HepG2 (cell line): ENCODE measurements around the gene TLE5. TPM values are rescaled to one million over a fixed set of nuclear protein-coding genes. Genes with fewer than 3 reads are reported as not detected.
A peak's percentile ranks its signal among the peaks of the same experiment; 100 is the strongest.

Experiments
- CCAR2 ChIP-seq: fragments of 200-400 bp; formaldehyde crosslinking; optimal IDR thresholded peaks from 2 replicates; pipeline ENCODE3; 2018; ENCODE audit warnings: low read depth, mild to moderate bottlenecking, low read length, moderate library complexity
- FOXC1 ChIP-seq: sonication (generic); formaldehyde crosslinking; IDR thresholded peaks from 2 replicates; pipeline ENCODE4 v1.8.0; 2022; ENCODE audit warnings: mild to moderate bottlenecking, missing genetic modification reagents, borderline replicate concordance
- GATA4 ChIP-seq: sonication (generic); IDR thresholded peaks from 2 replicates; pipeline ENCODE4 v1.6.1; 2016; ENCODE audit warnings: antibody characterized with exemption, low read depth, borderline replicate concordance
- GATAD1 ChIP-seq: IDR thresholded peaks from 2 replicates; pipeline ENCODE4 v1.6.1; 2016; ENCODE audit warnings: missing genetic modification reagents, missing compliant biosample characterization
- GATAD2A ChIP-seq: IDR thresholded peaks from 2 replicates; pipeline ENCODE4 v1.6.1; 2016
- HNRNPH1 ChIP-seq: fragments of 200-400 bp; formaldehyde crosslinking; optimal IDR thresholded peaks from 2 replicates; pipeline ENCODE3; 2017; ENCODE audit warnings: mild to moderate bottlenecking, low read depth, low read length
- KLF11 ChIP-seq: IDR thresholded peaks from 2 replicates; pipeline ENCODE4 v1.6.1; 2016; ENCODE audit warnings: missing compliant biosample characterization
- MTA3 ChIP-seq: sonication (generic); formaldehyde crosslinking; IDR thresholded peaks from 2 replicates; pipeline ENCODE4 v1.4.0; 2020; ENCODE audit warnings: missing genetic modification reagents
- NCOA2 ChIP-seq: sonication (generic); formaldehyde crosslinking; IDR thresholded peaks from 2 replicates; pipeline ENCODE4 v1.8.0; 2022; ENCODE audit warnings: inconsistent platforms
- NFYC ChIP-seq: IDR thresholded peaks from 2 replicates; pipeline ENCODE4 v1.6.1; 2016; ENCODE audit warnings: missing genetic modification reagents, missing compliant biosample characterization
- NR2F6 ChIP-seq, 2 experiments: IDR thresholded peaks; 2 replicates each; pipeline ENCODE4 v1.6.1; 2016; ENCODE audit warnings: antibody characterized with exemption in 1 of 2, mild to moderate bottlenecking in 1 of 2
- PHF5A ChIP-seq: IDR thresholded peaks from one replicate; pipeline ENCODE4 v1.6.1; 2018; ENCODE audit warnings: low read depth, missing genetic modification reagents; ENCODE audit not compliant: unreplicated experiment
- PRMT3 ChIP-seq: sonication (generic); formaldehyde crosslinking; IDR thresholded peaks from 2 replicates; pipeline ENCODE4 v1.8.1; 2022; ENCODE audit warnings: low read depth, mild to moderate bottlenecking, moderate library complexity, missing genetic modification reagents, borderline replicate concordance
- SIX1 ChIP-seq: sonication (generic); formaldehyde crosslinking; IDR thresholded peaks from 2 replicates; pipeline ENCODE4 v1.4.0; 2020; ENCODE audit warnings: missing genetic modification reagents, borderline replicate concordance
- SMYD3 ChIP-seq: sonication (generic); formaldehyde crosslinking; IDR thresholded peaks from 2 replicates; pipeline ENCODE4 v1.8.1; 2023; ENCODE audit warnings: mild to moderate bottlenecking, missing genetic modification reagents
- YEATS2 ChIP-seq: sonication (generic); formaldehyde crosslinking; IDR thresholded peaks from 2 replicates; pipeline ENCODE4 v1.4.0; 2020; ENCODE audit warnings: missing genetic modification reagents, borderline replicate concordance
- ZBTB42 ChIP-seq: sonication (generic); formaldehyde crosslinking; IDR thresholded peaks from 2 replicates; pipeline ENCODE4 v1.5.0; 2020; ENCODE audit warnings: mild to moderate bottlenecking, missing genetic modification reagents
- ZBTB44 ChIP-seq: sonication (generic); formaldehyde crosslinking; IDR thresholded peaks from 2 replicates; pipeline ENCODE4 v1.4.0; 2020; ENCODE audit warnings: missing genetic modification reagents
- ZBTB8A ChIP-seq: sonication (generic); formaldehyde crosslinking; IDR thresholded peaks from 2 replicates; pipeline ENCODE4 v1.4.0; 2020; ENCODE audit warnings: mild to moderate bottlenecking, low read depth, missing genetic modification reagents, borderline replicate concordance
- ZNF12 ChIP-seq: sonication (generic); formaldehyde crosslinking; IDR thresholded peaks from 2 replicates; pipeline ENCODE4 v1.5.0; 2020; ENCODE audit warnings: missing genetic modification reagents
- ZNF354B ChIP-seq: sonication (generic); formaldehyde crosslinking; IDR thresholded peaks from 2 replicates; pipeline ENCODE4 v1.8.0; 2022; ENCODE audit warnings: mild to moderate bottlenecking, missing genetic modification reagents
- ZNF572 ChIP-seq: sonication (generic); formaldehyde crosslinking; IDR thresholded peaks from 2 replicates; pipeline ENCODE4 v1.5.1; 2020; ENCODE audit warnings: mild to moderate bottlenecking, missing genetic modification reagents
- ZNF580 ChIP-seq: IDR thresholded peaks from 2 replicates; pipeline ENCODE4 v1.6.1; 2016; ENCODE audit warnings: low read depth, borderline replicate concordance
- ZNF687 ChIP-seq: sonication (generic); formaldehyde crosslinking; IDR thresholded peaks from 2 replicates; pipeline ENCODE4 v1.5.1; 2020; ENCODE audit warnings: mild to moderate bottlenecking, missing genetic modification reagents, moderate library complexity
- ZNF746 ChIP-seq: sonication (generic); formaldehyde crosslinking; IDR thresholded peaks from 2 replicates; pipeline ENCODE4 v1.8.0; 2022; ENCODE audit warnings: mild to moderate bottlenecking, missing genetic modification reagents
- ZSCAN25 ChIP-seq: sonication (generic); formaldehyde crosslinking; IDR thresholded peaks from 2 replicates; pipeline ENCODE4 v1.8.0; 2022; ENCODE audit warnings: mild to moderate bottlenecking, missing genetic modification reagents
- polyA plus RNA-seq, 8 experiments: library from polyadenylated mRNA; depleted of rRNA in 3 of 8; stranded (reverse) in 7 of 8; unstranded in 1 of 8; fragments of >200 nt; fragmentation: Illumina TruSeq in 4 of 8; extraction: Trizol in 4 of 8; gene quantifications; 2 replicates each; pipeline versions ENCODE4 v1.2.1 to v1.2.3, GENCODE V29; 2011 to 2016; ENCODE audit warnings: low read depth in 4 of 8, missing spikeins in 1 of 8, mixed read lengths in 1 of 8; ENCODE audit not compliant: insufficient read depth in 1 of 8
- total RNA-seq, 5 experiments: library from RNA; depleted of rRNA; stranded (reverse); fragments of >200 nt; fragmentation: Illumina TruSeq; extraction: Trizol; gene quantifications; 2 replicates each; pipeline ENCODE4 v1.2.3, GENCODE V29; 2016; ENCODE audit warnings: low read depth in 1 of 5

Gene TLE5
- total and polyA plus RNA-seq, 2 of the 13 experiments (the other 11 are each of a cell fraction or from before 2014, with no cell fraction given) = 62.8 to 189 TPM

GRCh38 chr19:3065675-3066357 lies 3.5 kb upstream of the TLE5 start (continued):
- TF ChIP-seq NR2F6 (IDR thresholded peaks at IDR 0.05) (peak; percentile 29), NR2F6 (CRISPR knock-in tag; IDR thresholded peaks at IDR 0.05) (peak; percentile 32; the same call in 1 of the 2 replicates), SIX1 (CRISPR knock-in tag) (peak; percentile 51; the same call in 1 of the 2 replicates), ZNF580 (CRISPR knock-in tag) (peak; percentile 94), GATAD2A (CRISPR knock-in tag) (peak; percentile 92), ZBTB8A (0 out of 2 replicates have a peak, but pooled peaks have one; percentile 27), SMYD3 (peak; percentile 74; the same call in 1 of the 2 replicates), NCOA2 (CRISPR knock-in tag) (peak; percentile 83), ZBTB44 (CRISPR knock-in tag) (no peak), CCAR2 (no peak), ZSCAN25 (CRISPR knock-in tag) (peak; percentile 89), FOXC1 (CRISPR knock-in tag) (0 out of 2 replicates have a peak, but pooled peaks have one; percentile 27), KLF11 (peak; percentile 58; the same call in 1 of the 2 replicates), PRMT3 (CRISPR knock-in tag) (no peak), NFYC (peak; percentile 31; the same call in 1 of the 2 replicates), MTA3 (CRISPR knock-in tag) (no peak), ZNF687 (CRISPR knock-in tag) (peak; percentile 92), PHF5A (peak; percentile 38), ZNF354B (CRISPR knock-in tag) (no peak), GATA4 (peak; percentile 30; the same call in 1 of the 2 replicates), ZNF572 (0 out of 2 replicates have a peak, but pooled peaks have one; percentile 48), HNRNPH1 (no peak), GATAD1 (CRISPR knock-in tag) (peak; percentile 49; the same call in 1 of the 2 replicates), ZBTB42 (no peak), YEATS2 (CRISPR knock-in tag) (peak; percentile 52; the same call in 1 of the 2 replicates), ZNF746 (CRISPR knock-in tag) (peak; percentile 96), ZNF12 (CRISPR knock-in tag) (no peak)
